ENCODE results near the gene PTPRB.

Gene PTPRB

GRCh38 chr12:70553391-70553859 lies 83.8 kb downstream of the PTPRB start:
- no peaks in the 10 kb centered on the region for H3K36me3 ChIP-seq (ENCODE audit: control insufficient read depth, insufficient read depth, low read length)
- H3K27me3 ChIP-seq (replicated peaks; ENCODE audit: control insufficient read depth, insufficient read depth, low read length, poor library complexity, severe bottlenecking) = no peaks in the 10 kb centered on the region
- no peaks in the 10 kb centered on the region for H3K9me3 ChIP-seq (ENCODE audit: control insufficient read depth, low read length)
- H3K4me3 ChIP-seq (ENCODE audit: insufficient read depth, low read depth, low read length, poor library complexity, severe bottlenecking) = no peak overlapping the region
- no peaks in the 10 kb centered on the region for H3K4me1 ChIP-seq (ENCODE audit: control insufficient read depth, insufficient read depth, low read length, poor library complexity, severe bottlenecking)
- no peak for DNase-seq
- no peak overlapping the region for H3K27ac ChIP-seq (ENCODE audit: insufficient read depth, low read length, poor library complexity, severe bottlenecking)

DNA sequence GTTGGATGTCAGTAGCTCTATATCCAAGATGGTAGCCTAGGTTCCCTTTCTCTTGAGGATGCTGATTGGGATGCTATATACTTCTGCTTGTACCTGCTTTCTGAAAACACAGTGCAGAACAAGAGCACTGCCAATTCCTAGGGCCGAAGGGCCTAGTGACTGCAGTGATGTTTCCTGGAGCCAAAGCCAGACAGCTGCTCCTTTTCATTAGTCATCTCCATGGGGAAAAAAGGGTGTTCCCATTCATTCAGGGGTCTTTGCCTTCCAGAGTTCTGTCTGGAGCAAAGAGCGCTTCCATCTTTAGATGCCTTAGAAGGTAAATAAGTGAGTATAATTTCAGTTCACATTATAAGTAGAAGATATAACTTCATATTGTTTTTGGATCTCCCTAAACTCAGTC lies 85.5 kb downstream of the PTPRB start:
- H3K27me3 ChIP-seq (replicated peaks; ENCODE audit: control insufficient read depth, insufficient read depth, low read length, poor library complexity, severe bottlenecking) = no peaks in the 10 kb centered on the region
- H3K36me3 ChIP-seq (ENCODE audit: control insufficient read depth, insufficient read depth, low read length) = no peaks in the 10 kb centered on the region
- no peaks in the 10 kb centered on the region for H3K4me1 ChIP-seq (ENCODE audit: control insufficient read depth, insufficient read depth, low read length, poor library complexity, severe bottlenecking)
- no peak for DNase-seq
- no peak overlapping the region for H3K27ac ChIP-seq (ENCODE audit: insufficient read depth, low read length, poor library complexity, severe bottlenecking)
- no peaks in the 10 kb centered on the region for H3K9me3 ChIP-seq (ENCODE audit: control insufficient read depth, low read length)
- no peak overlapping the region for H3K4me3 ChIP-seq (ENCODE audit: insufficient read depth, low read depth, low read length, poor library complexity, severe bottlenecking)

DNA sequence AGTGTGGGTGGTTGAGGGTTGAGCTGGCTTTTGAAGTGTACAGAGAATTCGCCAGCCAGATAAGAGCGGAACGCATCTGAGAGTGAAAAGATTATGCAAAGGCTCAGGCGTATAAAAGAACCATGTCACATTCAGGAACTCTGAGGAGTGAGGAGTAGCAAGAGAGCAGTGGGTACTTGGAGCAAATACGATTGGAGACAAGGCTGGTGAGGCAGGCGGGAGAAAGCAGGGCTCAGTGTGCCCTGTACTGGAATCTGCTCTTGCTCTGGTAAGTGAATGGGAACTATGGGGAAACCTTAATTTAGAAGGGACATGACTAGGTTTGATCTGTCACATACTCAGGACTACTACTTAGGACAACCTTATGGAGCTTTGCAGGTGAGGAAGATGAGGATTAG lies 87.0 kb downstream of the PTPRB start:
- Histone ChIP-seq H3K4me3 (ENCODE audit: insufficient read depth, low read depth, low read length, poor library complexity, severe bottlenecking) (no peak overlapping the region), H3K27ac (ENCODE audit: insufficient read depth, low read length, poor library complexity, severe bottlenecking) (no peak overlapping the region), H3K9me3 (ENCODE audit: control insufficient read depth, low read length) (no peaks in the 10 kb centered on the region), H3K27me3 (replicated peaks; ENCODE audit: control insufficient read depth, insufficient read depth, low read length, poor library complexity, severe bottlenecking) (no peaks in the 10 kb centered on the region), H3K36me3 (ENCODE audit: control insufficient read depth, insufficient read depth, low read length) (no peaks in the 10 kb centered on the region), H3K4me1 (ENCODE audit: control insufficient read depth, insufficient read depth, low read length, poor library complexity, severe bottlenecking) (no peaks in the 10 kb centered on the region)
- no peak for DNase-seq

- Histone ChIP-seq H3K9me3 (ENCODE audit: control insufficient read depth, low read length) (no peaks in the 10 kb centered on the region), H3K4me1 (ENCODE audit: control insufficient read depth, insufficient read depth, low read length, poor library complexity, severe bottlenecking) (no peaks in the 10 kb centered on the region), H3K4me3 (ENCODE audit: insufficient read depth, low read depth, low read length, poor library complexity, severe bottlenecking) (no peak overlapping the region), H3K36me3 (ENCODE audit: control insufficient read depth, insufficient read depth, low read length) (no peaks in the 10 kb centered on the region), H3K27me3 (replicated peaks; ENCODE audit: control insufficient read depth, insufficient read depth, low read length, poor library complexity, severe bottlenecking) (no peaks in the 10 kb centered on the region), H3K27ac (ENCODE audit: insufficient read depth, low read length, poor library complexity, severe bottlenecking) (no peak overlapping the region)
- DNase-seq = no peak
Observed at GRCh38 chr12:70549340-70550179, 87.7 kb downstream of the PTPRB start.

- Histone ChIP-seq H3K27ac (ENCODE audit: insufficient read depth, low read length, poor library complexity, severe bottlenecking) (no peak overlapping the region), H3K4me3 (ENCODE audit: insufficient read depth, low read depth, low read length, poor library complexity, severe bottlenecking) (no peak overlapping the region), H3K4me1 (ENCODE audit: control insufficient read depth, insufficient read depth, low read length, poor library complexity, severe bottlenecking) (no peaks in the 10 kb centered on the region), H3K27me3 (replicated peaks; ENCODE audit: control insufficient read depth, insufficient read depth, low read length, poor library complexity, severe bottlenecking) (no peaks in the 10 kb centered on the region), H3K36me3 (ENCODE audit: control insufficient read depth, insufficient read depth, low read length) (no peaks in the 10 kb centered on the region), H3K9me3 (ENCODE audit: control insufficient read depth, low read length) (no peaks in the 10 kb centered on the region)
- no peak for DNase-seq
Observed at GRCh38 chr12:70543444-70543843, 93.8 kb downstream of the PTPRB start.

- Histone ChIP-seq H3K36me3 (ENCODE audit: control insufficient read depth, insufficient read depth, low read length) (no peaks in the 10 kb centered on the region), H3K4me3 (ENCODE audit: insufficient read depth, low read depth, low read length, poor library complexity, severe bottlenecking) (no peak overlapping the region), H3K27ac (ENCODE audit: insufficient read depth, low read length, poor library complexity, severe bottlenecking) (no peak overlapping the region), H3K9me3 (ENCODE audit: control insufficient read depth, low read length) (no peaks in the 10 kb centered on the region), H3K27me3 (replicated peaks; ENCODE audit: control insufficient read depth, insufficient read depth, low read length, poor library complexity, severe bottlenecking) (no peaks in the 10 kb centered on the region), H3K4me1 (ENCODE audit: control insufficient read depth, insufficient read depth, low read length, poor library complexity, severe bottlenecking) (no peaks in the 10 kb centered on the region)
- DNase-seq = no peak
Observed at GRCh38 chr12:70540996-70541395, 96.2 kb downstream of the PTPRB start.

DNA sequence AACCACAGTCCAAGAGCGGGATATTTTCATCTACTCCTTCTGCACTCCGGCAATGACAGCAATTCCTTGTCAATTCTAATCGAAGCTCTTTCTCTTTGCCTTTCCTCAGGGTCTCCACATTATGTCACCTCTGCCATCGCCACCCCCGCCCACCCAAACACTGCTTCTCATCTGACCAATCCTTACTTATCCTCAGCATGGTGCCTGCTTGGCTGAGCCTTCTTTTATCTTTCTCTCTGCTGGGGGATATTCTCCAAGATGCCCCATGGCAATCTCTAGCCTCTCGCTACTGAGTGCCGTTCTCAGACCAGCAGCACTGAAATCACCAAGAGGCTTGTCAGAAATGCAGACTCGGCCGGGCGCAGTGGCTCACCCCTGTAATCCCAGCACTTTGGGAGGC lies 100.6 kb downstream of the PTPRB start:
- H3K4me3 ChIP-seq (ENCODE audit: insufficient read depth, low read depth, low read length, poor library complexity, severe bottlenecking) = no peak overlapping the region
- DNase-seq = no peak
- no peaks in the 10 kb centered on the region for H3K36me3 ChIP-seq (ENCODE audit: control insufficient read depth, insufficient read depth, low read length)
- H3K27me3 ChIP-seq (replicated peaks; ENCODE audit: control insufficient read depth, insufficient read depth, low read length, poor library complexity, severe bottlenecking) = no peaks in the 10 kb centered on the region
- no peak overlapping the region for H3K27ac ChIP-seq (ENCODE audit: insufficient read depth, low read length, poor library complexity, severe bottlenecking)
- no peaks in the 10 kb centered on the region for H3K9me3 ChIP-seq (ENCODE audit: control insufficient read depth, low read length)
- H3K4me1 ChIP-seq (ENCODE audit: control insufficient read depth, insufficient read depth, low read length, poor library complexity, severe bottlenecking) = no peaks in the 10 kb centered on the region

- H3K27me3 ChIP-seq (replicated peaks; ENCODE audit: control insufficient read depth, insufficient read depth, low read length, poor library complexity, severe bottlenecking) = no peaks in the 10 kb centered on the region
- H3K4me1 ChIP-seq (ENCODE audit: control insufficient read depth, insufficient read depth, low read length, poor library complexity, severe bottlenecking) = no peaks in the 10 kb centered on the region
- H3K9me3 ChIP-seq (ENCODE audit: control insufficient read depth, low read length) = no peaks in the 10 kb centered on the region
- H3K27ac ChIP-seq (ENCODE audit: insufficient read depth, low read length, poor library complexity, severe bottlenecking) = no peak overlapping the region
- H3K4me3 ChIP-seq (ENCODE audit: insufficient read depth, low read depth, low read length, poor library complexity, severe bottlenecking) = no peak overlapping the region
- DNase-seq = no peak
- no peaks in the 10 kb centered on the region for H3K36me3 ChIP-seq (ENCODE audit: control insufficient read depth, insufficient read depth, low read length)
Observed at GRCh38 chr12:70535896-70536374, 101.3 kb downstream of the PTPRB start.

GRCh38 chr12:70534466-70534865 lies 102.8 kb downstream of the PTPRB start:
- Histone ChIP-seq H3K27ac (ENCODE audit: insufficient read depth, low read length, poor library complexity, severe bottlenecking) (no peak overlapping the region), H3K4me3 (ENCODE audit: insufficient read depth, low read depth, low read length, poor library complexity, severe bottlenecking) (no peak overlapping the region), H3K9me3 (ENCODE audit: control insufficient read depth, low read length) (no peaks in the 10 kb centered on the region), H3K27me3 (replicated peaks; ENCODE audit: control insufficient read depth, insufficient read depth, low read length, poor library complexity, severe bottlenecking) (no peaks in the 10 kb centered on the region), H3K4me1 (ENCODE audit: control insufficient read depth, insufficient read depth, low read length, poor library complexity, severe bottlenecking) (no peaks in the 10 kb centered on the region), H3K36me3 (ENCODE audit: control insufficient read depth, insufficient read depth, low read length) (no peaks in the 10 kb centered on the region)
- no peak for DNase-seq

GRCh38 chr12:70529647-70530046 lies 107.6 kb downstream of the PTPRB start:
- H3K36me3 ChIP-seq (ENCODE audit: control insufficient read depth, insufficient read depth, low read length) = no peaks in the 10 kb centered on the region
- H3K4me3 ChIP-seq (ENCODE audit: insufficient read depth, low read depth, low read length, poor library complexity, severe bottlenecking) = no peak overlapping the region
- no peaks in the 10 kb centered on the region for H3K4me1 ChIP-seq (ENCODE audit: control insufficient read depth, insufficient read depth, low read length, poor library complexity, severe bottlenecking)
- no peak overlapping the region for H3K27ac ChIP-seq (ENCODE audit: insufficient read depth, low read length, poor library complexity, severe bottlenecking)
- DNase-seq = no peak
- H3K9me3 ChIP-seq (ENCODE audit: control insufficient read depth, low read length) = no peaks in the 10 kb centered on the region
- no peaks in the 10 kb centered on the region for H3K27me3 ChIP-seq (replicated peaks; ENCODE audit: control insufficient read depth, insufficient read depth, low read length, poor library complexity, severe bottlenecking)

All from effector memory CD4-positive, alpha-beta T cell (primary cell).